Naive thymus-derived CD4-positive, alpha-beta T cell (primary cell): Measurements from ENCODE around the gene ARHGEF16. TPM values are rescaled to one million over a fixed set of nuclear protein-coding genes. Genes with fewer than 3 reads are reported as not detected.

Experiments
- ATAC-seq: fragments of 150-1000 bp; cut with Tn5 transposase; 2 replicates; pipeline ENCODE4 v1.10.0; 2021; ENCODE audit warnings: mild to moderate bottlenecking, moderate library complexity
- CTCF ChIA-PET: fragments of 350-600 bp; sonication (Branson Sonifier 250); formaldehyde crosslinking; loops from one replicate; lab custom pipeline; 2021; ENCODE audit warnings: antibody characterized with exemption; lab: Charles Lee
- POLR2A ChIA-PET: fragments of 350-600 bp; sonication (Branson Sonifier 250); formaldehyde crosslinking; loops from one replicate; lab custom pipeline; 2021; ENCODE audit warnings: antibody characterized with exemption, inconsistent platforms; lab: Charles Lee
- DNase-seq, 9 donors: peaks; one replicate each; pipeline versions ENCODE4 v3.0.0 to v3.0.0-alpha.2; 2020 to 2022; ENCODE audit warnings: mixed read lengths in 1 of 9
- H3K27ac ChIP-seq: one replicate; pipeline ENCODE4 v1.7.0; 2013; ENCODE audit warnings: mild to moderate bottlenecking, low read depth, low read length, moderate library complexity
- H3K27me3 ChIP-seq, 2 donors: one replicate each; pipeline ENCODE4 v1.7.0; 2013; ENCODE audit warnings: low read length in 2 of 2, mild to moderate bottlenecking in 2 of 2, moderate library complexity in 2 of 2; ENCODE audit not compliant: control insufficient read depth in 2 of 2, insufficient read depth in 2 of 2
- H3K36me3 ChIP-seq, 3 experiments: 1 replicate in 2 of 3; 2 replicates in 1 of 3; pipeline ENCODE4 v1.7.0; 2013; ENCODE audit warnings: low read length in 3 of 3, mild to moderate bottlenecking in 3 of 3, moderate library complexity in 1 of 3; ENCODE audit not compliant: insufficient read depth in 3 of 3, control insufficient read depth in 2 of 3
- H3K4me1 ChIP-seq, 2 donors: one replicate each; pipeline ENCODE4 v1.7.0; 2013; ENCODE audit warnings: low read length in 2 of 2, mild to moderate bottlenecking in 2 of 2, moderate library complexity in 1 of 2; ENCODE audit not compliant: control insufficient read depth in 2 of 2, insufficient read depth in 2 of 2
- H3K4me3 ChIP-seq: 2 replicates; pipeline ENCODE4 v1.7.0; 2013; ENCODE audit warnings: mild to moderate bottlenecking, low read length
- H3K9me3 ChIP-seq, 3 experiments: 1 replicate in 2 of 3; 2 replicates in 1 of 3; pipeline ENCODE4 v1.7.0; 2013; ENCODE audit warnings: low read length in 3 of 3; ENCODE audit not compliant: control insufficient read depth in 2 of 3
- H3K27ac Mint-ChIP-seq, 9 donors: one replicate each; pipeline ENCODE4 v1.8.0; 2020 to 2022; ENCODE audit warnings: mixed read lengths in 9 of 9, mild to moderate bottlenecking in 8 of 9, moderate library complexity in 5 of 9, inconsistent platforms in 2 of 9
- H3K27me3 Mint-ChIP-seq, 5 donors: one replicate each; pipeline ENCODE4 v1.8.0; 2021 to 2022; ENCODE audit warnings: mixed read lengths in 5 of 5, mild to moderate bottlenecking in 1 of 5
- H3K36me3 Mint-ChIP-seq, 5 donors: one replicate each; pipeline ENCODE4 v1.8.0; 2020 to 2022; ENCODE audit warnings: mixed read lengths in 5 of 5, mild to moderate bottlenecking in 3 of 5, inconsistent platforms in 1 of 5
- H3K4me1 Mint-ChIP-seq, 7 donors: one replicate each; pipeline ENCODE4 v1.8.0; 2020 to 2022; ENCODE audit warnings: mixed read lengths in 7 of 7, mild to moderate bottlenecking in 3 of 7, inconsistent platforms in 1 of 7
- H3K4me3 Mint-ChIP-seq, 10 donors: one replicate each; pipeline ENCODE4 v1.8.0; 2020 to 2022; ENCODE audit warnings: mild to moderate bottlenecking in 10 of 10, mixed read lengths in 10 of 10, moderate library complexity in 6 of 10, inconsistent platforms in 2 of 10
- H3K9me3 Mint-ChIP-seq, 11 donors: one replicate each; pipeline ENCODE4 v1.8.0; 2020 to 2022; ENCODE audit warnings: mixed read lengths in 11 of 11, mild to moderate bottlenecking in 4 of 11, inconsistent platforms in 1 of 11, moderate library complexity in 1 of 11
- intact Hi-C, 2 donors: fragments of 100-400 bp; cut with micrococcal nuclease; formaldehyde crosslinking; loops; one replicate each; pipeline ENCODE4 v1.15.1; 2023
- polyA plus RNA-seq, 2 donors: library from polyadenylated mRNA; unstranded; fragments of 300-500 nt; fragmentation: Illumina TruSeq; gene quantifications; one replicate each; pipeline ENCODE4 v1.2.3, GENCODE V29; 2021
- total RNA-seq, 6 experiments: library from RNA in 5 of 6; stranded (reverse) in 5 of 6; gene quantifications; 1 replicate in 5 of 6; 2 replicates in 1 of 6; pipeline ENCODE4 v1.2.3 and lab custom pipeline; 2021 to 2026

The ARHGEF16 gene
- total and polyA plus RNA-seq, 7 experiments from 2014 or later, result 0.16 TPM; not detected in 6

- H3K27ac Mint-ChIP-seq, result no peak overlapping the region
- H3K36me3 ChIP-seq, result no peaks in the 10 kb centered on the region
- peaks cover 0 to 2% (median 0%) of the 10 kb centered on the region in 11 donors for H3K9me3 Mint-ChIP-seq
- H3K4me1 Mint-ChIP-seq, result no peaks in the 10 kb centered on the region
- no peak overlapping the region for H3K4me3 Mint-ChIP-seq
- intact Hi-C loops, result no loop called here
- POLR2A ChIA-PET, result no interaction called here
- H3K4me1 ChIP-seq, result no peaks in the 10 kb centered on the region
- ATAC-seq, result no peak
- H3K9me3 ChIP-seq, result no peaks in the 10 kb centered on the region
- no peak overlapping the region for H3K27ac ChIP-seq
- H3K27me3 ChIP-seq, result no peaks in the 10 kb centered on the region
- H3K27me3 Mint-ChIP-seq, result peaks cover 0 to 6% (median 0%) of the 10 kb centered on the region in 5 donors
- CTCF ChIA-PET, result interaction anchor here (1.4 kb wide), 1 partner anchor 19 kb away, joined by 5 read pairs; no protein-coding TSS in a partner anchor
- no peak overlapping the region for H3K4me3 ChIP-seq
- H3K36me3 Mint-ChIP-seq, result no peaks in the 10 kb centered on the region
- no peak for DNase-seq
Observed at GRCh38 chr1:3471356-3472087, 17.1 kb downstream of the ARHGEF16 start.

GRCh38 chr1:3472088-3472850 lies 17.8 kb downstream of the ARHGEF16 start:
- no peak for DNase-seq
- no peak overlapping the region for H3K4me3 Mint-ChIP-seq
- intact Hi-C loops, result no loop called here

GRCh38 chr1:3472906-3473305 lies 18.4 kb downstream of the ARHGEF16 start:
- no peaks in the 10 kb centered on the region for H3K4me1 Mint-ChIP-seq
- CTCF ChIA-PET, result no interaction called here
- Histone ChIP-seq H3K36me3 (no peaks in the 10 kb centered on the region), H3K27me3 (no peaks in the 10 kb centered on the region), H3K27ac (no peak overlapping the region), H3K4me1 (no peaks in the 10 kb centered on the region), H3K4me3 (no peak overlapping the region), H3K9me3 (no peaks in the 10 kb centered on the region)
- no peak overlapping the region for H3K27ac Mint-ChIP-seq
- no peak overlapping the region for H3K4me3 Mint-ChIP-seq
- DNase-seq (no peak), ATAC-seq (no peak)
- intact Hi-C loops, result no loop called here
- no peaks in the 10 kb centered on the region for H3K36me3 Mint-ChIP-seq
- POLR2A ChIA-PET, result no interaction called here
- peaks cover 0 to 2% (median 0%) of the 10 kb centered on the region in 11 donors for H3K9me3 Mint-ChIP-seq
- peaks cover 0 to 6% (median 0%) of the 10 kb centered on the region in 5 donors for H3K27me3 Mint-ChIP-seq

More at GRCh38 chr1:3472088-3472850, 17.8 kb downstream of the ARHGEF16 start:
- H3K9me3 Mint-ChIP-seq, result peaks cover 0 to 2% (median 0%) of the 10 kb centered on the region in 11 donors
- no peaks in the 10 kb centered on the region for H3K36me3 Mint-ChIP-seq
- Histone ChIP-seq H3K36me3 (no peaks in the 10 kb centered on the region), H3K4me3 (no peak overlapping the region), H3K27me3 (no peaks in the 10 kb centered on the region), H3K4me1 (no peaks in the 10 kb centered on the region), H3K27ac (no peak overlapping the region), H3K9me3 (no peaks in the 10 kb centered on the region)
- no peak overlapping the region for H3K27ac Mint-ChIP-seq
- POLR2A ChIA-PET, result no interaction called here
- H3K27me3 Mint-ChIP-seq, result peaks cover 0 to 6% (median 0%) of the 10 kb centered on the region in 5 donors
- no peaks in the 10 kb centered on the region for H3K4me1 Mint-ChIP-seq
- ATAC-seq, result no peak
- CTCF ChIA-PET, result interaction anchor here (1.4 kb wide), 1 partner anchor 19 kb away, joined by 5 read pairs; no protein-coding TSS in a partner anchor

- Mint-ChIP-seq H3K4me3 (no peak overlapping the region), H3K4me1 (no peaks in the 10 kb centered on the region), H3K9me3 (peaks cover 0 to 2% (median 0%) of the 10 kb centered on the region in 11 donors), H3K27me3 (peaks cover 0 to 6% (median 0%) of the 10 kb centered on the region in 5 donors), H3K36me3 (no peaks in the 10 kb centered on the region), H3K27ac (no peak overlapping the region)
- CTCF ChIA-PET, result no interaction called here
- H3K36me3 ChIP-seq, result no peaks in the 10 kb centered on the region
- no peaks in the 10 kb centered on the region for H3K9me3 ChIP-seq
- no peak overlapping the region for H3K4me3 ChIP-seq
- no peak for DNase-seq
- H3K4me1 ChIP-seq, result no peaks in the 10 kb centered on the region
- H3K27ac ChIP-seq, result no peak overlapping the region
- POLR2A ChIA-PET, result no interaction called here
- no peak for ATAC-seq
- H3K27me3 ChIP-seq, result no peaks in the 10 kb centered on the region
- intact Hi-C loops, result no loop called here
Observed at GRCh38 chr1:3473381-3473844, 18.9 kb downstream of the ARHGEF16 start.

GRCh38 chr1:3474016-3474415 lies 19.6 kb downstream of the ARHGEF16 start:
- Mint-ChIP-seq H3K27ac (peak overlapping the region in 1 of 9 donors; percentile 10), H3K9me3 (peaks cover 0 to 2% (median 0%) of the 10 kb centered on the region in 11 donors), H3K27me3 (peaks cover 0 to 6% (median 0%) of the 10 kb centered on the region in 5 donors), H3K4me1 (no peaks in the 10 kb centered on the region), H3K36me3 (no peaks in the 10 kb centered on the region), H3K4me3 (no peak overlapping the region)
- Histone ChIP-seq H3K27ac (no peak overlapping the region), H3K27me3 (no peaks in the 10 kb centered on the region), H3K4me1 (no peaks in the 10 kb centered on the region), H3K9me3 (no peaks in the 10 kb centered on the region), H3K4me3 (no peak overlapping the region), H3K36me3 (no peaks in the 10 kb centered on the region)
- ATAC-seq (no peak), DNase-seq (no peak)
- ChIA-PET CTCF (no interaction called here), POLR2A (no interaction called here)
- intact Hi-C loops, result no loop called here

GRCh38 chr1:3474421-3474820 lies 20.0 kb downstream of the ARHGEF16 start:
- H3K27me3 ChIP-seq, result no peaks in the 10 kb centered on the region
- ATAC-seq, result no peak
- peaks cover 0 to 6% (median 0%) of the 10 kb centered on the region in 5 donors for H3K27me3 Mint-ChIP-seq
- ChIA-PET CTCF (no interaction called here), POLR2A (no interaction called here)
- no peaks in the 10 kb centered on the region for H3K4me1 ChIP-seq
- H3K36me3 Mint-ChIP-seq, result no peaks in the 10 kb centered on the region
- no peaks in the 10 kb centered on the region for H3K9me3 ChIP-seq
- H3K4me1 Mint-ChIP-seq, result no peaks in the 10 kb centered on the region
- H3K4me3 Mint-ChIP-seq, result no peak overlapping the region
- peaks cover 0 to 2% (median 0%) of the 10 kb centered on the region in 11 donors for H3K9me3 Mint-ChIP-seq
- DNase-seq, result no peak
- H3K4me3 ChIP-seq, result no peak overlapping the region
- intact Hi-C loops, result no loop called here
- H3K27ac Mint-ChIP-seq, result no peak overlapping the region
- H3K36me3 ChIP-seq, result no peaks in the 10 kb centered on the region
- H3K27ac ChIP-seq, result no peak overlapping the region
